Esophagus muscularis mucosa (tissue), 4 donors: Measurements from ENCODE around the gene ARL10. TPM values are rescaled to one million over a fixed set of nuclear protein-coding genes. Genes with fewer than 3 reads are reported as not detected.
A peak's percentile ranks its signal among the peaks of the same experiment; 100 is the strongest.

ENCODE experiments used
- DNase-seq: peaks from one replicate; pipeline ENCODE4 v3.0.0-alpha.2; 2017; ENCODE audit errors: extremely low spot score
- H3K27ac ChIP-seq, 4 donors: fragments of 200-600 bp; sonication (generic); replicated peaks in 1 of 4; 1 replicate in 3 of 4; 2 replicates in 1 of 4; pipeline ENCODE4 v1.5.1; 2016 to 2019; ENCODE audit warnings: mild to moderate bottlenecking in 1 of 4
- H3K27me3 ChIP-seq, 4 donors: fragments of 200-600 bp; sonication (generic); one replicate each; pipeline versions ENCODE4 v1.5.1 to v1.6.0; 2016 to 2019
- H3K36me3 ChIP-seq, 4 donors: fragments of 200-600 bp; sonication (generic); one replicate each; pipeline ENCODE4 v1.5.1; 2016 to 2019
- H3K4me1 ChIP-seq, 4 donors: fragments of 200-600 bp; sonication (generic); one replicate each; pipeline ENCODE4 v1.5.1; 2016 to 2019
- H3K4me3 ChIP-seq, 4 donors: fragments of 200-600 bp; sonication (generic); 1 replicate in 2 of 4; 2 replicates in 2 of 4; pipeline ENCODE4 v1.5.1; 2016 to 2019; ENCODE audit warnings: mild to moderate bottlenecking in 4 of 4, moderate library complexity in 1 of 4
- H3K9me3 ChIP-seq, 4 donors: fragments of 200-600 bp; sonication (generic); 1 replicate in 3 of 4; 2 replicates in 1 of 4; pipeline ENCODE4 v1.5.1; 2016 to 2019
- CTCF ChIP-seq, 3 experiments: fragments of 200-600 bp in 2 of 3; fragments of 450-650 bp in 1 of 3; sonication (generic) in 2 of 3; IDR thresholded peaks; one replicate each; pipeline ENCODE4 v1.5.1; 2017 to 2019; ENCODE audit warnings: antibody characterized with exemption in 3 of 3, mild to moderate bottlenecking in 2 of 3, moderate library complexity in 1 of 3
- EP300 ChIP-seq: sonication (generic); formaldehyde crosslinking; IDR thresholded peaks from one replicate; pipeline ENCODE4 v1.6.1; 2017; ENCODE audit warnings: antibody characterized with exemption
- POLR2A ChIP-seq: fragments of 450-650 bp; IDR thresholded peaks from one replicate; pipeline ENCODE4 v1.6.1; 2017; ENCODE audit warnings: antibody characterized with exemption, moderate library complexity, mild to moderate bottlenecking, low read depth
- POLR2AphosphoS5 ChIP-seq, 2 donors: sonication (generic); formaldehyde crosslinking; IDR thresholded peaks; one replicate each; pipeline ENCODE4 v1.6.1; 2017; ENCODE audit warnings: antibody characterized with exemption in 2 of 2
- WGBS: methylation state at CpG from one replicate; pipeline ENCODE4 v1.1.5; 2018; 5-methylcytosine and 5-hydroxymethylcytosine counted together
- intact Hi-C: fragments of 100-400 bp; cut with DNase I; formaldehyde crosslinking; loops from one replicate; pipeline ENCODE4 v1.15.1; 2023
- total RNA-seq, 4 donors: library from RNA; depleted of rRNA; stranded (reverse); fragments of >200 nt; gene quantifications; one replicate each; pipeline versions ENCODE4 v1.1.0 to v1.2.1, GENCODE V29; 2016

Gene ARL10
- total RNA-seq, 4 donors from 2014 or later: 5.4 to 16.9 (median 7.1) TPM

- H3K4me1 ChIP-seq: peaks cover 0 to 7% (median 0%) of the 10 kb centered on the region in 4 donors
- no peaks in the 10 kb centered on the region for H3K27me3 ChIP-seq
- DNase-seq: no peak
- peaks cover 9 to 22% (median 16%) of the 10 kb centered on the region in 4 donors for H3K36me3 ChIP-seq
- intact Hi-C loops: no loop called here
- no peak overlapping the region for H3K27ac ChIP-seq
- no peak for TF ChIP-seq CTCF (IDR thresholded peaks at IDR 0.05)
- no peak for TF ChIP-seq POLR2A
- no peak for TF ChIP-seq EP300
- no peak for TF ChIP-seq POLR2AphosphoS5 (IDR thresholded peaks at IDR 0.05)
- H3K9me3 ChIP-seq: no peaks in the 10 kb centered on the region
- no peak overlapping the region for H3K4me3 ChIP-seq
These were observed 31.1 kb upstream of the ARL10 start for GRCh38 chr5:176334031-176334770.

- 54% methylated on average over 1 of the region's 1 CpG for WGBS
- peaks cover 0 to 12% (median 4%) of the 10 kb centered on the region in 4 donors for H3K4me1 ChIP-seq
- no peaks in the 10 kb centered on the region for H3K9me3 ChIP-seq
- peaks cover 9 to 27% (median 16%) of the 10 kb centered on the region in 4 donors for H3K36me3 ChIP-seq
- DNase-seq: no peak
- no peak overlapping the region for H3K4me3 ChIP-seq
- H3K27ac ChIP-seq: peak overlapping the region in 1 of 4 donors; percentile 30
- no peak for TF ChIP-seq CTCF (IDR thresholded peaks at IDR 0.05)
- intact Hi-C loops: no loop called here
- H3K27me3 ChIP-seq: no peaks in the 10 kb centered on the region
These were observed 27.4 kb upstream of the ARL10 start for GRCh38 chr5:176337913-176338312.

GRCh38 chr5:176339304-176339703, 26.0 kb upstream of the ARL10 start:
- intact Hi-C loops: no loop called here
- H3K27me3 ChIP-seq: no peaks in the 10 kb centered on the region
- TF ChIP-seq POLR2A (no peak), EP300 (no peak), POLR2AphosphoS5 (IDR thresholded peaks at IDR 0.05) (no peak), CTCF (IDR thresholded peaks at IDR 0.05) (no peak)
- H3K36me3 ChIP-seq: peaks cover 9 to 26% (median 16%) of the 10 kb centered on the region in 4 donors
- no peak overlapping the region for H3K4me3 ChIP-seq
- no peak overlapping the region for H3K27ac ChIP-seq
- DNase-seq: no peak
- 93% methylated on average over 5 of the region's 5 CpGs for WGBS
- H3K4me1 ChIP-seq: peaks cover 0 to 23% (median 11%) of the 10 kb centered on the region in 4 donors
- no peaks in the 10 kb centered on the region for H3K9me3 ChIP-seq

GRCh38 chr5:176341325-176342157, 23.7 kb upstream of the ARL10 start:
- TF ChIP-seq POLR2A (no peak), POLR2AphosphoS5 (IDR thresholded peaks at IDR 0.05) (no peak), CTCF (IDR thresholded peaks at IDR 0.05) (no peak), EP300 (no peak)
- no peaks in the 10 kb centered on the region for H3K27me3 ChIP-seq
- H3K4me1 ChIP-seq: peaks cover 0 to 27% (median 13%) of the 10 kb centered on the region in 4 donors
- 69% methylated on average over 2 of the region's 2 CpGs for WGBS
- no peaks in the 10 kb centered on the region for H3K9me3 ChIP-seq
- H3K36me3 ChIP-seq: peaks cover 18 to 43% (median 35%) of the 10 kb centered on the region in 4 donors
- H3K27ac ChIP-seq: peak overlapping the region in 1 of 4 donors; percentile 73
- H3K4me3 ChIP-seq: no peak overlapping the region
- no peak for DNase-seq
- intact Hi-C loops: no loop called here
